Natural killer cell (primary cell): ENCODE measurements around the gene ACY1. TPM values are rescaled to one million over a fixed set of nuclear protein-coding genes. Genes with fewer than 3 reads are reported as not detected.

Source experiments
- ATAC-seq, 3 donors: fragments of 150-1000 bp in 2 of 3; fragments of 200-7000 bp in 1 of 3; cut with Tn5 transposase; 1 replicate in 1 of 3; 2 replicates in 2 of 3; pipeline ENCODE4 v1.10.0; 2021; ENCODE audit warnings: mild to moderate bottlenecking in 2 of 3, moderate library complexity in 2 of 3
- DNase-seq, 2 donors: peaks; one replicate each; pipeline versions ENCODE4 v3.0.0 to v3.0.0-alpha.2; 2013 to 2021; ENCODE audit warnings: mixed read lengths in 1 of 2
- H3K27ac ChIP-seq: one replicate; pipeline ENCODE4 v1.5.1; 2013; ENCODE audit warnings: mild to moderate bottlenecking, low read length
- H3K27me3 ChIP-seq: one replicate; pipeline ENCODE4 v1.6.1; 2013; ENCODE audit warnings: low read length; ENCODE audit not compliant: control insufficient read depth, insufficient read depth
- H3K36me3 ChIP-seq: one replicate; pipeline ENCODE4 v1.6.1; 2013; ENCODE audit warnings: low read length; ENCODE audit not compliant: control insufficient read depth, insufficient read depth
- H3K4me1 ChIP-seq: one replicate; pipeline ENCODE4 v1.6.1; 2013; ENCODE audit warnings: low read length; ENCODE audit not compliant: control insufficient read depth, insufficient read depth
- H3K4me3 ChIP-seq: one replicate; pipeline ENCODE4 v1.5.1; 2013; ENCODE audit warnings: low read length
- H3K9me3 ChIP-seq: one replicate; pipeline ENCODE4 v1.6.1; 2013; ENCODE audit warnings: low read length; ENCODE audit not compliant: control insufficient read depth, insufficient read depth
- H3K27ac Mint-ChIP-seq, 2 donors: one replicate each; pipeline ENCODE4 v1.8.0; 2022; ENCODE audit warnings: mild to moderate bottlenecking in 2 of 2, mixed read lengths in 2 of 2, moderate library complexity in 1 of 2
- H3K27me3 Mint-ChIP-seq, 2 donors: one replicate each; pipeline ENCODE4 v1.8.0; 2022; ENCODE audit warnings: low read depth in 2 of 2, mixed read lengths in 2 of 2
- H3K36me3 Mint-ChIP-seq: one replicate; pipeline ENCODE4 v1.8.0; 2022; ENCODE audit warnings: mixed read lengths
- H3K4me1 Mint-ChIP-seq, 2 donors: one replicate each; pipeline ENCODE4 v1.8.0; 2022; ENCODE audit warnings: mixed read lengths in 2 of 2
- H3K4me3 Mint-ChIP-seq: one replicate; pipeline ENCODE4 v1.8.0; 2022; ENCODE audit warnings: mild to moderate bottlenecking, moderate library complexity, mixed read lengths
- H3K9me3 Mint-ChIP-seq, 2 donors: one replicate each; pipeline ENCODE4 v1.8.0; 2022; ENCODE audit warnings: mixed read lengths in 2 of 2
- CTCF ChIP-seq: fragments of 200-600 bp; IDR thresholded peaks from one replicate; pipeline ENCODE4 v1.8.0; 2022; ENCODE audit warnings: antibody characterized with exemption
- WGBS: methylation state at CpG from one replicate; pipeline ENCODE4 v1.1.7; 2013; ENCODE audit warnings: missing lambda C conversion rate; ENCODE audit not compliant: insufficient coverage; 5-methylcytosine and 5-hydroxymethylcytosine counted together
- intact Hi-C: fragments of 100-400 bp; cut with micrococcal nuclease; formaldehyde crosslinking; loops from one replicate; pipeline ENCODE4 v1.14.2; 2022
- total RNA-seq, 4 donors: library from RNA; stranded (reverse); fragments of 120-200 nt in 1 of 4; gene quantifications; one replicate each; pipeline versions ENCODE4 v1.2.3 to v1.2.4, GENCODE V29; 2013 to 2022

Gene ACY1
- total RNA-seq, 3 donors from 2014 or later (not counting 1 experiment from before 2014, with no cell fraction given), result 8.4 to 19.5 (median 13.8) TPM

GRCh38 chr3:51982352-51982837 is 940 bp upstream of the ACY1 start:
- WGBS, result 5% methylated on average over 4 of the region's 4 CpGs
- peak; percentile 58 for TF ChIP-seq CTCF
- peak overlapping the region; percentile 64 for H3K4me3 ChIP-seq

GRCh38 chr3:51983578-51984268 is 388 bp downstream of the ACY1 start:
- peak overlapping the region; percentile 64 for H3K4me3 ChIP-seq
- WGBS, result 81% methylated on average over 21 of the region's 22 CpGs
- no peaks in the 10 kb centered on the region for H3K27me3 ChIP-seq
- no peak for ATAC-seq
- Mint-ChIP-seq H3K4me1 (peaks cover 14 to 33% of the 10 kb centered on the region in 2 donors), H3K4me3 (peak overlapping the region; percentile 92), H3K9me3 (no peaks in the 10 kb centered on the region), H3K27me3 (no peaks in the 10 kb centered on the region), H3K36me3 (no peaks in the 10 kb centered on the region), H3K27ac (peak overlapping the region; percentile 88 to 98)
- peak overlapping the region; percentile 78 for H3K27ac ChIP-seq
- H3K9me3 ChIP-seq, result no peaks in the 10 kb centered on the region
- no peak for TF ChIP-seq CTCF
- intact Hi-C loops, result no loop called here
- peaks cover 2% of the 10 kb centered on the region for H3K36me3 ChIP-seq
- H3K4me1 ChIP-seq, result peaks cover 29% of the 10 kb centered on the region
- no peak for DNase-seq

More at GRCh38 chr3:51982352-51982837, 940 bp upstream of the ACY1 start:
- peak; percentile 27 to 55 (median 34) for ATAC-seq
- H3K27me3 ChIP-seq, result no peaks in the 10 kb centered on the region
- peak; percentile 35 to 62 for DNase-seq
- intact Hi-C loops, result loop anchor here (1.0 kb wide), 1 partner anchor 8 kb away; the partner anchor contains the start of gene ABHD14B
- peaks cover 35% of the 10 kb centered on the region for H3K4me1 ChIP-seq
- no peaks in the 10 kb centered on the region for H3K9me3 ChIP-seq
- peaks cover 2% of the 10 kb centered on the region for H3K36me3 ChIP-seq
- H3K36me3 Mint-ChIP-seq, result no peaks in the 10 kb centered on the region
- peak overlapping the region; percentile 88 to 98 for H3K27ac Mint-ChIP-seq
- H3K4me3 Mint-ChIP-seq, result peak overlapping the region; percentile 92
- H3K27me3 Mint-ChIP-seq, result no peaks in the 10 kb centered on the region
- H3K27ac ChIP-seq, result peak overlapping the region; percentile 78
- no peaks in the 10 kb centered on the region for H3K9me3 Mint-ChIP-seq
- H3K4me1 Mint-ChIP-seq, result peaks cover 14 to 30% of the 10 kb centered on the region in 2 donors

GRCh38 chr3:51984269-51984647 is 923 bp downstream of the ACY1 start:
- no peak overlapping the region for H3K27ac ChIP-seq
- H3K27me3 Mint-ChIP-seq, result no peaks in the 10 kb centered on the region
- intact Hi-C loops, result no loop called here

More at GRCh38 chr3:51984269-51984647, 923 bp downstream of the ACY1 start:
- no peak for ATAC-seq
- no peaks in the 10 kb centered on the region for H3K9me3 Mint-ChIP-seq
- peaks cover 2% of the 10 kb centered on the region for H3K36me3 ChIP-seq
- H3K4me3 Mint-ChIP-seq, result no peak overlapping the region
- DNase-seq, result no peak
- no peak overlapping the region for H3K4me3 ChIP-seq
- no peaks in the 10 kb centered on the region for H3K9me3 ChIP-seq
- H3K36me3 Mint-ChIP-seq, result no peaks in the 10 kb centered on the region
- H3K4me1 ChIP-seq, result peaks cover 29% of the 10 kb centered on the region
- peak overlapping the region; percentile 88 to 98 for H3K27ac Mint-ChIP-seq
- no peaks in the 10 kb centered on the region for H3K27me3 ChIP-seq
- H3K4me1 Mint-ChIP-seq, result peaks cover 14 to 38% of the 10 kb centered on the region in 2 donors
- no peak for TF ChIP-seq CTCF
